ENCODE measurements around the gene SRCIN1.

Gene SRCIN1

DNA sequence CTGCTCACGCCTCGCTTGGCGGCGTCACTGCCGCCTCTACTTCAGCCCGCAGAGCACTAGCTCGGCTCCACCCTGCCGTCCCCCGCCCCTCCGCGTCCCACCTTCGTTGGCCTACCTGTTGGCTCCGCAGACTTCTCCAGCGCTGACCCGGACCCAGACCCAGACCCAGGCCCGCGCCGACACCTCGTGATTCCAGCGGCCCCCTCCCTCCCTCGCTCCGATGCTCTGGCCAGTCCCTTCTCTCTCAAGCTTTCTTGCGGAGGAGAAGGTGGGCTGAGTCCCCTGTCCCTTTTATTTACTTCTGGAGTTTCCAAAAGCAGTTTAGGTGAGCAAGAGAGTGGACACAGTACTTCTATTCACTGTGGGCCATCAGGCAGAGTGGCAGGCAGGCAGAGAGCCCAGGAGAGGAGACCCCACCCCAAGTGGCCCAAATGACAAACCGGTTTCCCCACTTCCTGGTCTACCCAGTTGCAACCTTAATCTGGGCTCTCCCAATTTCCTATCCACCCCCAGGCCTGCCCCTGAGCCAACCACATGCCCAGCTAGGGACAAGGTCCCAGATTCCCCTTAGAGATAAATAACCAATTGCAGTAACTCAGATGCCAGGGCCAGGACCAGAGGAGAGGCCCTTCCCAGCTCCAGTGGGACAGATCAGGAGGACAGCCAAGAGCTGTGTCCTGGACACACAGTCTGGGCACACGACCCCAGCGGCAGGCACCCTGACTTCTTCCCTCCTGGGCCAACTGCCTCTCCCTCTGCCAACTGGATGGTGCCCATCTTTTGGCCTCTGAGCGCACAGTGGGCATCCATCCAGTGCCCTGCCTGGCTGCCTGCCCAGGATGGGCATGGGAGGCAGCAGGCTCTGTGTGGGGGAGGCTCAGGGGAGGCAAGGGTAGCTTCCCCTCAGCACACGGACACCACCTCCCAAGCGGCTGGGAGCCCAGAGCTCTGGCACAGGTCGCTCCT lies 1.2 kb upstream of the SRCIN1 start:
- Histone ChIP-seq H3K4me3 (ENCODE audit: insufficient read depth, low read depth, low read length) (peak overlapping the region; percentile 61), H3K9me3 (ENCODE audit: control insufficient read depth, low read length) (peaks cover 3% of the 10 kb centered on the region), H3K27ac (ENCODE audit: insufficient read depth, low read depth, low read length, poor library complexity, severe bottlenecking) (no peak overlapping the region), H3K27me3 (ENCODE audit: control insufficient read depth, insufficient read depth, low read length, poor library complexity, severe bottlenecking) (peaks cover 5% of the 10 kb centered on the region), H3K4me1 (ENCODE audit: control insufficient read depth, insufficient read depth, low read length) (peaks cover 55% of the 10 kb centered on the region), H3K36me3 (ENCODE audit: control insufficient read depth, insufficient read depth, low read length) (no peaks in the 10 kb centered on the region)
- WGBS, 2 experiments = 28 to 29% methylated on average over 30 of the region's 30 CpGs

DNA sequence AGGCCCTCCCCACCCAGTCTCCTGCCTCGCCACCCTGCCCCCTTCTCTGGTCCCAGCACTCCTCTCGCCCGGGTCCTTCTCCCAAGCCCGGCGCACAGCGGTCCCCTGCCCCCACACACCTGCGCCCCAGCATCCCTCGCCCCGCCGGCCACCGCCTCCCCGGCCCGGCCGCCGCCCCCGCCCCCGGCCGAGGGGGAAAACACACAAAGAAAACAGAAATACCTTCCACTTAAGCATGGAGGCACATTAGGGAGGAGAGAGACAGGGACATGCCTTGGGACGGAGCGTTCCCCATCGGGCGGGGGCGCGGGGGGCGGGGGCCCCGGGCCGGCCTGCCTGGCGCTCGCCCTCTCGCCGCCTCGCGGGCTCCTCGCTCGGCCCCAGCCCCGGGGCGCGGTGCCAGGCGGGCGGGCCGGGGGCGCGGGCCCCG lies 326 bp downstream of the SRCIN1 start:
- Histone ChIP-seq H3K36me3 (ENCODE audit: control insufficient read depth, insufficient read depth, low read length) (no peaks in the 10 kb centered on the region), H3K27me3 (ENCODE audit: control insufficient read depth, insufficient read depth, low read length, poor library complexity, severe bottlenecking) (peaks cover 5% of the 10 kb centered on the region), H3K4me1 (ENCODE audit: control insufficient read depth, insufficient read depth, low read length) (peaks cover 68% of the 10 kb centered on the region), H3K27ac (ENCODE audit: insufficient read depth, low read depth, low read length, poor library complexity, severe bottlenecking) (no peak overlapping the region), H3K4me3 (ENCODE audit: insufficient read depth, low read depth, low read length) (peak overlapping the region; percentile 49), H3K9me3 (ENCODE audit: control insufficient read depth, low read length) (no peaks in the 10 kb centered on the region)
- WGBS, 2 experiments = 0 to 1% methylated on average over 36 to 44 of the region's 44 CpGs

DNA sequence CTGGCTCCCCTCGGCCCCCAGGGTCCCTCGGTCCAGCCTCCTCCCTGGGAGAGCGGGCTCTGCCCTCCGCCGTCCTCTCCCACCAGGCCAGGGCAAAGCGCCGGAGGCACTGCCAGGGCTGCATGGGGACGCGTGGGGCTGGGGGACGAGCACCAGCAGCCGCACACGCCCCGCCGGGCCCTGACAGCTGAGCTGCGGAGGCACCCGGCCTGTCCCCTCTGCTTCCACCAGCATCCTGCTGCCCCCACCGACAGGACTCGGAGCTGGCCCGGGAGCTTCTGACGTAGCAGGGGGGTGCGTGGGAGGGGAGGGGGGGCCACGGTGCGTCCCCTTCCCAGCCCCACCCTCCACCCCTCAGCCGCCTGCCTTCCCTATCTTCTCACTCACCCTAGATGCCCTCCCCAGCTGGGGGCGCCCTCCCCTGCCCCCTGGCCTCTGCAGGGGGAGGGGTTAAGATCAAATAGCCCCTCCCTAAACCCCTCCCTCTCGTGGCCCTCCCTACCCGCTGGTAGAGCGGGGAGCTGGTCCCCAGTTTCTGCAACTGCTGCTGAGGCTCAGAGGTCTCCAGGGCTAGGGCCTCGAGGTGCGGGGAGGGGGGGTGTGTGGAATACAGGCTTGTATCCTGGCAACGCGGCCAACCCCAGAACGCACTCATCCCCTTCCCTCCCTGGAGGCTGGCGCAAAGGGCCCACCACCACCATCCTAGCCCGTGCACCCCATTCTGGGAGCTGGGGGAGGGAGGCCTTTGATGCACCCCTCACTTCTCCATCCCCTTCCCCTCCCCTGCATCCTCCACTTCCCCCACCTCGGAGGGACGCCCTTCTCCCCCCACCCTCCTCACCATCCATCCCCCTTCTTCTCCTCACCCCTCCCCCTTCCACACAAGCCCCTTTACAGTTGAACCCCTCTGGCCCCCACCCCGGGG lies 1.0 kb downstream of the SRCIN1 start:
- H3K27ac ChIP-seq (ENCODE audit: insufficient read depth, low read depth, low read length, poor library complexity, severe bottlenecking) = no peak overlapping the region
- H3K9me3 ChIP-seq (ENCODE audit: control insufficient read depth, low read length) = no peaks in the 10 kb centered on the region
- H3K4me1 ChIP-seq (ENCODE audit: control insufficient read depth, insufficient read depth, low read length) = peaks cover 72% of the 10 kb centered on the region
- H3K27me3 ChIP-seq (ENCODE audit: control insufficient read depth, insufficient read depth, low read length, poor library complexity, severe bottlenecking) = peaks cover 5% of the 10 kb centered on the region
- peak overlapping the region; percentile 49 for H3K4me3 ChIP-seq (ENCODE audit: insufficient read depth, low read depth, low read length)
- H3K36me3 ChIP-seq (ENCODE audit: control insufficient read depth, insufficient read depth, low read length) = no peaks in the 10 kb centered on the region
- WGBS, 2 experiments = 10 to 12% methylated on average over 37 to 38 of the region's 38 CpGs

DNA sequence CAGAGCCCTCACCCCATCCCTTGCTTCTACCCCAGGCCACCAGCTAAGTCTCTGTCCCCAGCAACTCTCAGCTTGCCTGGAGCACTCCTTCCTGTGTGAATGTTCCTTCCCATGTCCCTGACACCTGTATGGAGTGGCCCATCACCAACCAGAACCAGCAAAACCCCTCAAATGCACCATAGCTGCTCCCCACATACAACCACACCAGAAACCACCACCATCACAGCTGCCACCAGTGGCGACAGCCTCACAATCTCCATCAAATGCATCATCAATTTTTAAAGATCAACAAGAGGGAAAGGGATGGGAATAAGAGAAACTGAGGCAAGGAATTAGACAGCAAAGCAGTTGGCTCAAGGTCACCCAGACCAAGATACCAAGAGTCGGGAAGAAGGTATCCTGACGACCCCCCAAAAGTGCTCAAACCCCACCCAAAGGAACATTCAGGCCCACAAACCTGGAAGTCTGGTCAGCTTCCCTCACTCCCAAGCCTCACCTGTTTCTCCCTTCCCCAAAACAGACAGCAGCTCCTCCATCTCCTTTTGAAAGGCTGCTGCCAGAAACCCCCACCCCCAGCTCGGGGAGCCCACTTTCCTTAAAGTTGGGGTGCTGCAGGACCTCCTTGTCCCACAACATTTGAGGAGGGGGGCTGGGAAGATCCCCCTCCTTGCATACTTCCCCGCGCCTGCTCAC lies 1.8 kb downstream of the SRCIN1 start:
- H3K9me3 ChIP-seq (ENCODE audit: control insufficient read depth, low read length) = no peaks in the 10 kb centered on the region
- H3K4me1 ChIP-seq (ENCODE audit: control insufficient read depth, insufficient read depth, low read length) = peaks cover 72% of the 10 kb centered on the region
- WGBS, 2 experiments = 43 to 47% methylated on average over 6 of the region's 6 CpGs
- peak overlapping the region; percentile 49 for H3K4me3 ChIP-seq (ENCODE audit: insufficient read depth, low read depth, low read length)
- H3K27me3 ChIP-seq (ENCODE audit: control insufficient read depth, insufficient read depth, low read length, poor library complexity, severe bottlenecking) = peaks cover 5% of the 10 kb centered on the region
- H3K36me3 ChIP-seq (ENCODE audit: control insufficient read depth, insufficient read depth, low read length) = no peaks in the 10 kb centered on the region
- no peak overlapping the region for H3K27ac ChIP-seq (ENCODE audit: insufficient read depth, low read depth, low read length, poor library complexity, severe bottlenecking)

DNA sequence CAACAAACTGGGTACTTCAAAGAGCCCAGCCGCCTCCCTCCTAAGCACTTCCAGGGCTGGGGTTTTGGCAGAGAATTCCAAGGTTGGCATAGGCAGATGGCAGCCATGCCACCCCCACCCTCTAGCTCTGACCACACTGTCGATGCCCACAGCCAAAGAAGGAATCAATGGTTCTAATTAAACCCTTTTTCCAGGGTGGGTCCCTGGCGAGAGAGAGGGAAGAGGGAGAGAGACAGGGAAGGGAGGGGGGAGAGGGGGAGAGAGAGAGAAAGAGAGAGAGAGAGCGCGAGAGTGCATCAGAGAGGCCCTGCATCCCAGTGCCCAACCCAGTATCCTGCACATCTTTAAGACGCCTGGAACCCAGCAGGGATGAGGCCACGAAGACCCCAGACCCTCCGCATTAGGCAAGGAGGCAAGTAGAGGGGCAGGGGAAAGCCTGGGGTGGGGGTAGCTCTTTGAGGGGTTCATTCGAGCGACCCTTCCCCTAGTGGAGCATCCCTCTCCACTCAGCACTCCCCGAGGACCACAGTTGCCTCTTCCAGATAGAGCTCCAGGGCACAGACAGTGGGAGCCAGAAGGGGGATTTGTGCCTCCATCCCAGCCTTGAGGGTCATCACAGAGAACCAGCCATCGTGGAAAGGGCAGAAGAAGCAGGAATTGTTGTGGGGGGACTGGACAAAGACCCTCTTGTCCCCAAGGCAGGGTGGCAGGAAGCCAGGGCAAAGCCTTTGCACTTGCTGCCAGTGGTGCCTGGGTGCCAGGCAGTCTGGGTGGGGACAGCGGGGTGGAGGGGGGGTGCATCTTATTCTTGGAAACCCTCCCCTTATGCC lies 2.6 kb downstream of the SRCIN1 start:
- Histone ChIP-seq H3K9me3 (ENCODE audit: control insufficient read depth, low read length) (no peaks in the 10 kb centered on the region), H3K4me3 (ENCODE audit: insufficient read depth, low read depth, low read length) (no peak overlapping the region), H3K4me1 (ENCODE audit: control insufficient read depth, insufficient read depth, low read length) (peaks cover 71% of the 10 kb centered on the region), H3K36me3 (ENCODE audit: control insufficient read depth, insufficient read depth, low read length) (no peaks in the 10 kb centered on the region), H3K27me3 (ENCODE audit: control insufficient read depth, insufficient read depth, low read length, poor library complexity, severe bottlenecking) (peaks cover 5% of the 10 kb centered on the region), H3K27ac (ENCODE audit: insufficient read depth, low read depth, low read length, poor library complexity, severe bottlenecking) (no peak overlapping the region)
- 31 to 37% methylated on average over 13 of the region's 13 CpGs for WGBS, 2 experiments

DNA sequence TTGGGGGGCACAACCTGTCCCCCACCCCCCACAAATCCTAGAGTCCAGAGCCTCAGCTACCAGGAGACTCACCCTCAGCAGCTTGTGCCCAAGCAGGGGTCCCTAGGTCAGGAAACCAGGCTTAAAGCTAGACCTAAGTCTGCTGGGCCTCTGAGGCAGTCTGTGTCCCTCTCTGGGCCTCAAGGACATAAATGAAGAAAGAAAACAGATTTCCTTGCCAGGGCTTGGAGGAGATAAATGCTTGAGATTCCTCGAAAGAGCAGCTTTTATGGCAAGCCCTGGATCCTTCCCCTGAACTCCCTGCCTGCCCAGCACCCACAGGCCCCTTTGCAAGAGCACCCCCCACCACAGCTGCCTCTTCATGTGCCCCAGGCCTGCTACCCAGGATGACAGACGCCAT lies 3.3 kb downstream of the SRCIN1 start:
- WGBS, 2 experiments = 20 to 23% methylated on average over 2 of the region's 2 CpGs
- H3K4me1 ChIP-seq (ENCODE audit: control insufficient read depth, insufficient read depth, low read length) = peaks cover 79% of the 10 kb centered on the region
- no peaks in the 10 kb centered on the region for H3K36me3 ChIP-seq (ENCODE audit: control insufficient read depth, insufficient read depth, low read length)
- H3K9me3 ChIP-seq (ENCODE audit: control insufficient read depth, low read length) = no peaks in the 10 kb centered on the region
- no peak overlapping the region for H3K4me3 ChIP-seq (ENCODE audit: insufficient read depth, low read depth, low read length)
- peak overlapping the region; percentile 68 for H3K27ac ChIP-seq (ENCODE audit: insufficient read depth, low read depth, low read length, poor library complexity, severe bottlenecking)
- H3K27me3 ChIP-seq (ENCODE audit: control insufficient read depth, insufficient read depth, low read length, poor library complexity, severe bottlenecking) = peaks cover 5% of the 10 kb centered on the region

DNA sequence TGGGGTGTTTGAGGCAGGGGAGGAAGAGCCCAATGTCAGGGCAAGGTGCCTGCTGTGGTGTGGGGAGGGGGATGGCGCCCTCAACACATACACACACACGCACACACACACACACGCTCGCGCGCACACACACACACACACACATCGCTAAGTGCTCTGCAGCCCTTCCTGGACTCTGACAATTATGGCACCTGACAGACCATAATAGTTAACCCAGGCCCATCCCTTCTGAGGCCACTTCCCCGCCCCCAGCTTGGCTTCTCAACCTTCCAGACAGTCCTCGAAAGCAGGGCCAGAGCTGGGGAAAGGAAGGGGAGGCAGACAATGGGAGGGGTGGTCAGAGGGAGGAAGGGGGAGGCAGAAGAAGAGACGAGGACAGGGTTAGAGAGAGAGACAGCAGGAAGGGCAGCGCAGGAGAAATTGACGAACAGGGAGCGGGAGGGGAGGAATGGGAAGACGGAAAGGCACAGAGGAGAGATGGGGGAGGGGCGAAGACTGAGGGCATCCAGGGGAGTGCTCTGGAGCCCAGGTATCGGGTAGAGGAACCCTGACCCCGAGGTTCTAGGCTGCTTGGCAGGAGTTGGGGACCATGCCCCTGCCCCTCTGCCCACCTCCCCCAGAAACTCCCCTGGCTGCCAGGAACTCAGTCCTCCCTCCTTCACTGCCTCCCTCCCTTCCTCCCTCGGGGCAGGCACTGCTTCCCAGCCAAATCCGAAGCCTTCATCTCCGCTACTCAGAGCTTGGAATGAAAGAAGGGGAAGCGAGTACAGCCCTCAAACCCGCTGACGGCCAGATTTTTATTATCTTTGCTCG lies 4.0 kb downstream of the SRCIN1 start:
- H3K27ac ChIP-seq (ENCODE audit: insufficient read depth, low read depth, low read length, poor library complexity, severe bottlenecking) = peak overlapping the region; percentile 68
- no peaks in the 10 kb centered on the region for H3K9me3 ChIP-seq (ENCODE audit: control insufficient read depth, low read length)
- H3K27me3 ChIP-seq (ENCODE audit: control insufficient read depth, insufficient read depth, low read length, poor library complexity, severe bottlenecking) = no peaks in the 10 kb centered on the region
- H3K4me3 ChIP-seq (ENCODE audit: insufficient read depth, low read depth, low read length) = peak overlapping the region; percentile 16
- H3K4me1 ChIP-seq (ENCODE audit: control insufficient read depth, insufficient read depth, low read length) = peaks cover 80% of the 10 kb centered on the region
- no peaks in the 10 kb centered on the region for H3K36me3 ChIP-seq (ENCODE audit: control insufficient read depth, insufficient read depth, low read length)
- 5 to 6% methylated on average over 23 to 24 of the region's 24 CpGs for WGBS, 2 experiments

DNA sequence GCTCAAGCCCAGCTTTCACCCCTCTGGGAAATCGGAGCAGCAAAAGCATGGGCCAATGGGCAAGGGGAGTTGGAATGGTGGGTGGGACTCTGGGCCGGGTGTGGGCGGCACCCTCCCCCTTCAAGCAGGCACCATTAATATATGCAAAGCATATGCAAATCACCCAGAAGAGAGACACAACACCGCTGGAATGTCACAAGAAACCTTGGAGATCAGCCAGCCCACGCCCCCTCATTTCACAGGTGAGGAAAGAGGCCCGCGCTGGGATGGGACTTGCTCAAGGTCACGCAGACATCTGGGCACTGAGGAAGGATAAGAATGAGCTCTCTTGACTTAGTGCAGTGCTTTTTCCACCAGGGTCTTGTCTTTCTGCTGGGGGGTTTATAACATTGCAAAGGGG lies 4.8 kb downstream of the SRCIN1 start:
- Histone ChIP-seq H3K27ac (ENCODE audit: insufficient read depth, low read depth, low read length, poor library complexity, severe bottlenecking) (no peak overlapping the region), H3K36me3 (ENCODE audit: control insufficient read depth, insufficient read depth, low read length) (no peaks in the 10 kb centered on the region), H3K4me1 (ENCODE audit: control insufficient read depth, insufficient read depth, low read length) (peaks cover 85% of the 10 kb centered on the region), H3K4me3 (ENCODE audit: insufficient read depth, low read depth, low read length) (no peak overlapping the region), H3K9me3 (ENCODE audit: control insufficient read depth, low read length) (no peaks in the 10 kb centered on the region), H3K27me3 (ENCODE audit: control insufficient read depth, insufficient read depth, low read length, poor library complexity, severe bottlenecking) (no peaks in the 10 kb centered on the region)
- WGBS, 2 experiments = 68 to 73% methylated on average over 8 of the region's 8 CpGs
